Stimulated activated CD4-positive, alpha-beta T cell treated with anti-CD3 and anti-CD28 coated beads, TNF-alpha, amount 100 ng/mL, for 1 hour (primary cell): ENCODE measurements around the gene SKI.

Experiments
- DNase-seq, 3 donors: peaks; one replicate each; pipeline ENCODE4 v3.0.0-alpha.2; 2020; ENCODE audit warnings: low read depth in 3 of 3, low spot score in 1 of 3

SKI gene

GRCh38 chr1:2229911-2230731 lies 2.0 kb downstream of the SKI start:
- DNase-seq = no peak

GRCh38 chr1:2230781-2231531 lies 2.8 kb downstream of the SKI start:
- no peak for DNase-seq

- peak; percentile 58 to 73 (median 63) for DNase-seq
Observed at GRCh38 chr1:2231532-2232254, 3.6 kb downstream of the SKI start.

- no peak for DNase-seq
Observed at GRCh38 chr1:2232255-2232915, 4.3 kb downstream of the SKI start.

GRCh38 chr1:2232916-2233438 lies 4.9 kb downstream of the SKI start:
- DNase-seq = no peak

GRCh38 chr1:2233468-2233867 lies 5.3 kb downstream of the SKI start:
- DNase-seq = no peak

GRCh38 chr1:2233997-2234761 lies 6.1 kb downstream of the SKI start:
- DNase-seq = peak in 2 of 3 donors; percentile 57 to 72

GRCh38 chr1:2234762-2235113 lies 6.6 kb downstream of the SKI start:
- no peak for DNase-seq

GRCh38 chr1:2235300-2235998 lies 7.3 kb downstream of the SKI start:
- DNase-seq = no peak

GRCh38 chr1:2236695-2237677 lies 8.9 kb downstream of the SKI start:
- no peak for DNase-seq

- no peak for DNase-seq
Observed at GRCh38 chr1:2237773-2238172, 9.7 kb downstream of the SKI start.

- no peak for DNase-seq
Observed at GRCh38 chr1:2238361-2239012, 10.4 kb downstream of the SKI start.

GRCh38 chr1:2239013-2239370 lies 10.9 kb downstream of the SKI start:
- DNase-seq = no peak

- no peak for DNase-seq
Observed at GRCh38 chr1:2239384-2239985, 11.4 kb downstream of the SKI start.

GRCh38 chr1:2240270-2241156 lies 12.4 kb downstream of the SKI start:
- no peak for DNase-seq

GRCh38 chr1:2241820-2242219 lies 13.7 kb downstream of the SKI start:
- no peak for DNase-seq
